A673 (cell line): ENCODE measurements around the gene F2R.
"Not testable (repeated sequence)": the region's sequence is repeated elsewhere in the genome, so short reads cannot be mapped to it uniquely, and the experiment has no call there.

ENCODE experiments used
- EZH2 ChIP-seq: fragments of 200-600 bp; sonication (generic); IDR thresholded peaks from 2 replicates; pipeline ENCODE4 v1.6.1; 2017; ENCODE audit warnings: borderline replicate concordance, low read depth, mild to moderate bottlenecking, mixed read lengths, antibody characterized with exemption, low read length; ENCODE audit not compliant: poor library complexity, severe bottlenecking
- TF ChIP-seq, protein P1 (sequence below): fragments of 300-800, 200-600 bp; sonication (generic); conservative IDR thresholded peaks from 2 replicates; pipeline ENCODE4 v1.5.1; 2017; ENCODE audit warnings: low read depth, mild to moderate bottlenecking, antibody characterized with exemption, low read length, moderate library complexity, mixed read lengths

DNA sequence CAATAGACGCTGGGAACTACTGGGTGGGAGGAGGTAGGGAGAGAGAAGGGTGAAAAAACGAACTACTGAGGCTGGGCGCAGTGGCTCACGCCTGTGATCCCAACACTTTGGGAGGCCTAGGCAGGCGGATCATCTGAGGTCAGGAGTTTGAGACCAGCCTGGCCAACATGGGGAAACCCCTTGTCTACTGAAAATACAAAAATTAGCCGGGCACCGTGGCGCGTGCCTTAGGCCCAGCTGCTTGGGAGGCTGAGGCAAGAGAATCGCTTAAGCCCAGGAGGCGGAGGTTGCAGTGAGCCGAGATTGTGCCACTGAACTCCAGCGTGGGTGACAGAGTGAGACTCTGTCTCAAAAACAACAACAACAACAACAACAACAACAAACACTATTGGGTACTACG, 55.1 kb downstream of the F2R start:
- TF ChIP-seq, protein P1, sequence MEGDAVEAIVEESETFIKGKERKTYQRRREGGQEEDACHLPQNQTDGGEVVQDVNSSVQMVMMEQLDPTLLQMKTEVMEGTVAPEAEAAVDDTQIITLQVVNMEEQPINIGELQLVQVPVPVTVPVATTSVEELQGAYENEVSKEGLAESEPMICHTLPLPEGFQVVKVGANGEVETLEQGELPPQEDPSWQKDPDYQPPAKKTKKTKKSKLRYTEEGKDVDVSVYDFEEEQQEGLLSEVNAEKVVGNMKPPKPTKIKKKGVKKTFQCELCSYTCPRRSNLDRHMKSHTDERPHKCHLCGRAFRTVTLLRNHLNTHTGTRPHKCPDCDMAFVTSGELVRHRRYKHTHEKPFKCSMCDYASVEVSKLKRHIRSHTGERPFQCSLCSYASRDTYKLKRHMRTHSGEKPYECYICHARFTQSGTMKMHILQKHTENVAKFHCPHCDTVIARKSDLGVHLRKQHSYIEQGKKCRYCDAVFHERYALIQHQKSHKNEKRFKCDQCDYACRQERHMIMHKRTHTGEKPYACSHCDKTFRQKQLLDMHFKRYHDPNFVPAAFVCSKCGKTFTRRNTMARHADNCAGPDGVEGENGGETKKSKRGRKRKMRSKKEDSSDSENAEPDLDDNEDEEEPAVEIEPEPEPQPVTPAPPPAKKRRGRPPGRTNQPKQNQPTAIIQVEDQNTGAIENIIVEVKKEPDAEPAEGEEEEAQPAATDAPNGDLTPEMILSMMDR = not testable (repeated sequence)
- TF ChIP-seq EZH2 = not testable (repeated sequence)
